GM18867 (cell line): ENCODE measurements around the gene B9D1.

ENCODE experiments used
- ATAC-seq: cut with Tn5 transposase; IDR thresholded peaks from one replicate; pipeline ENCODE4 v1.9.1; 2021; ENCODE audit warnings: mild to moderate bottlenecking, moderate library complexity; ENCODE audit not compliant: unreplicated experiment

B9D1 gene

GRCh38 chr17:19388791-19389785 lies 26.6 kb upstream of the B9D1 start:
- no peak for ATAC-seq

- ATAC-seq = no peak
Measured at GRCh38 chr17:19387921-19388521, 25.5 kb upstream of the B9D1 start.

GRCh38 chr17:19386974-19387920 lies 24.7 kb upstream of the B9D1 start, which contains the start of gene MFAP4:
Gene MFAP4, minus strand, starts transcription at chr17:19387190. Its CDS starts 35 bp downstream, at chr17:19387155.
- ATAC-seq = no peak

- no peak for ATAC-seq
Measured at GRCh38 chr17:19386051-19386929, 23.8 kb upstream of the B9D1 start.

GRCh38 chr17:19385521-19385983 lies 23.0 kb upstream of the B9D1 start:
- ATAC-seq = no peak

GRCh38 chr17:19384723-19385391 lies 22.3 kb upstream of the B9D1 start:
- ATAC-seq = no peak

GRCh38 chr17:19383681-19384470 lies 21.4 kb upstream of the B9D1 start:
- no peak for ATAC-seq

GRCh38 chr17:19382531-19383444 lies 20.3 kb upstream of the B9D1 start:
- ATAC-seq = no peak

GRCh38 chr17:19381741-19382444 lies 19.4 kb upstream of the B9D1 start:
- no peak for ATAC-seq

GRCh38 chr17:19381361-19381740 lies 18.8 kb upstream of the B9D1 start:
- ATAC-seq = no peak

GRCh38 chr17:19380481-19381301 lies 18.2 kb upstream of the B9D1 start:
- no peak for ATAC-seq

GRCh38 chr17:19379361-19380065 lies 17.0 kb upstream of the B9D1 start:
- no peak for ATAC-seq

- no peak for ATAC-seq
Measured at GRCh38 chr17:19378416-19379360, 16.2 kb upstream of the B9D1 start, which contains the start of gene MAPK7. Gene MAPK7, plus strand, starts transcription at chr17:19378498. Its CDS starts 403 bp downstream, at chr17:19378901.
